Natural killer cell (primary cell): ENCODE measurements around the gene IL17B. TPM values are rescaled to one million over a fixed set of nuclear protein-coding genes. Genes with fewer than 3 reads are reported as not detected.

ENCODE experiments used
- ATAC-seq, 3 donors: fragments of 150-1000 bp in 2 of 3; fragments of 200-7000 bp in 1 of 3; cut with Tn5 transposase; 1 replicate in 1 of 3; 2 replicates in 2 of 3; pipeline ENCODE4 v1.10.0; 2021; ENCODE audit warnings: mild to moderate bottlenecking in 2 of 3, moderate library complexity in 2 of 3
- DNase-seq, 2 donors: peaks; one replicate each; pipeline versions ENCODE4 v3.0.0 to v3.0.0-alpha.2; 2013 to 2021; ENCODE audit warnings: mixed read lengths in 1 of 2
- H3K27ac ChIP-seq: one replicate; pipeline ENCODE4 v1.5.1; 2013; ENCODE audit warnings: mild to moderate bottlenecking, low read length
- H3K27me3 ChIP-seq: one replicate; pipeline ENCODE4 v1.6.1; 2013; ENCODE audit warnings: low read length; ENCODE audit not compliant: control insufficient read depth, insufficient read depth
- H3K36me3 ChIP-seq: one replicate; pipeline ENCODE4 v1.6.1; 2013; ENCODE audit warnings: low read length; ENCODE audit not compliant: control insufficient read depth, insufficient read depth
- H3K4me1 ChIP-seq: one replicate; pipeline ENCODE4 v1.6.1; 2013; ENCODE audit warnings: low read length; ENCODE audit not compliant: control insufficient read depth, insufficient read depth
- H3K4me3 ChIP-seq: one replicate; pipeline ENCODE4 v1.5.1; 2013; ENCODE audit warnings: low read length
- H3K9me3 ChIP-seq: one replicate; pipeline ENCODE4 v1.6.1; 2013; ENCODE audit warnings: low read length; ENCODE audit not compliant: control insufficient read depth, insufficient read depth
- H3K27ac Mint-ChIP-seq, 2 donors: one replicate each; pipeline ENCODE4 v1.8.0; 2022; ENCODE audit warnings: mild to moderate bottlenecking in 2 of 2, mixed read lengths in 2 of 2, moderate library complexity in 1 of 2
- H3K27me3 Mint-ChIP-seq, 2 donors: one replicate each; pipeline ENCODE4 v1.8.0; 2022; ENCODE audit warnings: low read depth in 2 of 2, mixed read lengths in 2 of 2
- H3K36me3 Mint-ChIP-seq: one replicate; pipeline ENCODE4 v1.8.0; 2022; ENCODE audit warnings: mixed read lengths
- H3K4me1 Mint-ChIP-seq, 2 donors: one replicate each; pipeline ENCODE4 v1.8.0; 2022; ENCODE audit warnings: mixed read lengths in 2 of 2
- H3K4me3 Mint-ChIP-seq: one replicate; pipeline ENCODE4 v1.8.0; 2022; ENCODE audit warnings: mild to moderate bottlenecking, moderate library complexity, mixed read lengths
- H3K9me3 Mint-ChIP-seq, 2 donors: one replicate each; pipeline ENCODE4 v1.8.0; 2022; ENCODE audit warnings: mixed read lengths in 2 of 2
- CTCF ChIP-seq: fragments of 200-600 bp; IDR thresholded peaks from one replicate; pipeline ENCODE4 v1.8.0; 2022; ENCODE audit warnings: antibody characterized with exemption
- WGBS: methylation state at CpG from one replicate; pipeline ENCODE4 v1.1.7; 2013; ENCODE audit warnings: missing lambda C conversion rate; ENCODE audit not compliant: insufficient coverage; 5-methylcytosine and 5-hydroxymethylcytosine counted together
- intact Hi-C: fragments of 100-400 bp; cut with micrococcal nuclease; formaldehyde crosslinking; loops from one replicate; pipeline ENCODE4 v1.14.2; 2022
- total RNA-seq, 4 donors: library from RNA; stranded (reverse); fragments of 120-200 nt in 1 of 4; gene quantifications; one replicate each; pipeline versions ENCODE4 v1.2.3 to v1.2.4, GENCODE V29; 2013 to 2022

IL17B gene
- total RNA-seq, 3 donors from 2014 or later (not counting 1 experiment from before 2014, with no cell fraction given), result not detected

GRCh38 chr5:149421834-149422233, 42.7 kb upstream of the IL17B start:
- DNase-seq (no peak), ATAC-seq (no peak)
- Mint-ChIP-seq H3K4me1 (no peaks in the 10 kb centered on the region), H3K9me3 (no peaks in the 10 kb centered on the region), H3K27ac (no peak overlapping the region), H3K36me3 (no peaks in the 10 kb centered on the region), H3K4me3 (no peak overlapping the region), H3K27me3 (no peaks in the 10 kb centered on the region)
- 94% methylated on average over 5 of the region's 5 CpGs for WGBS
- no peaks in the 10 kb centered on the region for H3K27me3 ChIP-seq
- H3K36me3 ChIP-seq, result no peaks in the 10 kb centered on the region
- no peak overlapping the region for H3K4me3 ChIP-seq
- intact Hi-C loops, result no loop called here
- H3K9me3 ChIP-seq, result no peaks in the 10 kb centered on the region
- TF ChIP-seq CTCF, result no peak
- peaks cover 6% of the 10 kb centered on the region for H3K4me1 ChIP-seq
- no peak overlapping the region for H3K27ac ChIP-seq

- Mint-ChIP-seq H3K27ac (no peak overlapping the region), H3K4me1 (no peaks in the 10 kb centered on the region), H3K36me3 (no peaks in the 10 kb centered on the region), H3K4me3 (no peak overlapping the region), H3K27me3 (no peaks in the 10 kb centered on the region), H3K9me3 (no peaks in the 10 kb centered on the region)
- intact Hi-C loops, result no loop called here
- ATAC-seq (no peak), DNase-seq (no peak)
- H3K27ac ChIP-seq, result no peak overlapping the region
- H3K27me3 ChIP-seq, result no peaks in the 10 kb centered on the region
- TF ChIP-seq CTCF, result no peak
- H3K9me3 ChIP-seq, result no peaks in the 10 kb centered on the region
- no peaks in the 10 kb centered on the region for H3K36me3 ChIP-seq
- WGBS, result 78% methylated on average over 7 of the region's 7 CpGs
- no peak overlapping the region for H3K4me3 ChIP-seq
- peaks cover 6% of the 10 kb centered on the region for H3K4me1 ChIP-seq
Observed at GRCh38 chr5:149421372-149421685, 42.2 kb upstream of the IL17B start.

DNA sequence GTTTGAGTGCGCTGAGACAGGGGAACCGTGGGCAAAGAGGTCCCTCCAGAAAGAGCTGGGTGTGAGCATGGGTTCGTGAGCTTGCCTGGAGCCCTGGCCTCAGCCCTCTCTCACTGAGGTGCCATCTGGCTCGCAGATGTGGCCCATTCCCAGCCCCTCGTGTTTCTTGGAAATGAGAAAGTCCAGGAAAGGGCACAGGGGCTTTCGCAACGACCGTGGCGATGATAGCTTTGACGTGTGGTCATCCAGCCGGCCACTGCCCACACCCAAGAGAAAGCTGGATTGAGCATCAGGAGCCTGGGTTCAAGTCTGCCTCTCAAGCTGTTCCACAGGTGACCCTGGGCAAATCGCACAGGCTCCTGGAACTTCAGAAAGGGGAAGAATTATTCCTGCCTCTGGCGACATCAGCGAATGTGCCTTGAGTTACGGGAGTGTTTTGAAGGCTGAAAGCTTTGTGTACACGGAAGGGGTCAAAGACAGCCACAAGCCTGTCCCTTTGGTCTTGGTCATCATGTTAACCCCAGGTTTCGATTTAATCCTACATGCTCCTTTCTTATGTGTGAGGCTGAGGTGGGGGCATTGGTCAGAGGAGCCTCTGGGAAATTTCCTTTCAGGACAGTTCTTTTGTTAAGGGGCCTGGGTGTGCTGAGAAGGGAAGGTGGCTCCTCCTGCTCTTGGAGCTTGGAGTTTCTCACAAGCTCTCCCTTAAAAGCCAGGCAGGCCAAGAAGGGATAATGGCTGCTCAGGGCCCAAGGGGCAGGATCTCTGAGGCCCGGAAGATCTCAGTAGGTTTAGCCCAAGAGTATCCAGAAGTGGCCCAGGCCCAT, 41.7 kb upstream of the IL17B start:
- Histone ChIP-seq H3K27ac (no peak overlapping the region), H3K27me3 (no peaks in the 10 kb centered on the region), H3K4me1 (peaks cover 6% of the 10 kb centered on the region), H3K36me3 (no peaks in the 10 kb centered on the region), H3K9me3 (no peaks in the 10 kb centered on the region), H3K4me3 (no peak overlapping the region)
- intact Hi-C loops, result no loop called here
- no peaks in the 10 kb centered on the region for H3K9me3 Mint-ChIP-seq
- no peak overlapping the region for H3K27ac Mint-ChIP-seq
- 88% methylated on average over 17 of the region's 18 CpGs for WGBS
- H3K27me3 Mint-ChIP-seq, result no peaks in the 10 kb centered on the region
- no peaks in the 10 kb centered on the region for H3K4me1 Mint-ChIP-seq
- H3K4me3 Mint-ChIP-seq, result no peak overlapping the region
- DNase-seq (no peak), ATAC-seq (no peak)
- TF ChIP-seq CTCF, result no peak
- H3K36me3 Mint-ChIP-seq, result no peaks in the 10 kb centered on the region
